GM18909 (cell line): Measurements from ENCODE around the gene RER1.

Experiments used
- ATAC-seq: cut with Tn5 transposase; IDR thresholded peaks from one replicate; pipeline ENCODE4 v1.9.1; 2021; ENCODE audit warnings: mild to moderate bottlenecking; ENCODE audit not compliant: unreplicated experiment, poor library complexity

The RER1 gene

GRCh38 chr1:2353551-2354438, 37.8 kb upstream of the RER1 start:
- ATAC-seq, result no peak

- no peak for ATAC-seq
Observed at GRCh38 chr1:2354511-2355372, 36.9 kb upstream of the RER1 start.

GRCh38 chr1:2355373-2356261, 36.0 kb upstream of the RER1 start:
- no peak for ATAC-seq

GRCh38 chr1:2356401-2356800, 35.2 kb upstream of the RER1 start:
- ATAC-seq, result no peak

GRCh38 chr1:2356911-2357845, 34.5 kb upstream of the RER1 start:
- ATAC-seq, result no peak

GRCh38 chr1:2358072-2358471, 33.6 kb upstream of the RER1 start:
- no peak for ATAC-seq

GRCh38 chr1:2358651-2359640, 32.7 kb upstream of the RER1 start:
- ATAC-seq, result no peak

GRCh38 chr1:2360588-2361364, 30.9 kb upstream of the RER1 start:
- no peak for ATAC-seq

GRCh38 chr1:2363847-2364513, 27.7 kb upstream of the RER1 start:
- ATAC-seq, result no peak

GRCh38 chr1:2368053-2368744, 23.4 kb upstream of the RER1 start:
- no peak for ATAC-seq

- ATAC-seq, result no peak
Observed at GRCh38 chr1:2372551-2373490, 18.8 kb upstream of the RER1 start.

GRCh38 chr1:2373551-2374251, 17.9 kb upstream of the RER1 start:
- no peak for ATAC-seq

GRCh38 chr1:2374252-2375155, 17.1 kb upstream of the RER1 start:
- ATAC-seq, result no peak
